B cell (primary cell): ENCODE results near the gene ADGRV1.
"Not testable (repeated sequence)": the region's sequence is repeated elsewhere in the genome, so short reads cannot be mapped to it uniquely, and the experiment has no call there.

Source experiments
- CTCF ChIP-seq: fragments of 200-600 bp; IDR thresholded peaks from one replicate; pipeline ENCODE4 v1.8.0; 2022; ENCODE audit warnings: antibody characterized with exemption, mild to moderate bottlenecking
- EZH2 ChIP-seq: IDR thresholded peaks from 2 replicates; pipeline ENCODE4 v1.6.1; 2012; ENCODE audit warnings: borderline replicate concordance, low read depth, mild to moderate bottlenecking, moderate library complexity, low read length; ENCODE audit not compliant: insufficient read depth, poor library complexity, severe bottlenecking

GRCh38 chr5:90822062-90822461, 263.5 kb downstream of the ADGRV1 start:
- TF ChIP-seq CTCF, EZH2: not testable (repeated sequence)
